Stimulated activated naive CD4-positive, alpha-beta T cell treated with Interleukin-2 at 50 U/mL for 16 hours (primary cell): ENCODE measurements around the gene RASAL1.
A peak's percentile ranks its signal among the peaks of the same experiment; 100 is the strongest.

Experiments used
- DNase-seq: peaks from one replicate; lab custom pipeline; 2025; lab: John Stamatoyannopoulos, UW

RASAL1 gene

DNA sequence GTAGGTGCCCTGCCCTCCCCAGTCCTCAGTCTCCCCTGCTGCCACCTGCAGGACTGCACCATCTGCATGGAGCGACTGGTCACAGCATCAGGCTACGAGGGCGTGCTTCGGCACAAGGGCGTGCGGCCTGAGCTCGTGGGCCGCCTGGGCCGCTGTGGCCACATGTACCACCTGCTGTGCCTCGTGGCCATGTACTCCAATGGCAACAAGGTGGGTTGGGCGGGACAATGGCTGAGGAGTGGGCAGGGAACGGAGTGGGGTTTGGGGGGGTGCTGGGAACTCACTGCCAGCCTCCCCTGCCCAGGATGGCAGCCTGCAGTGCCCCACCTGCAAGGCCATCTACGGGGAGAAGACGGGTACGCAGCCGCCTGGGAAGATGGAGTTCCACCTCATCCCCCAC is 40.8 kb downstream of the RASAL1 start:
- no peak for DNase-seq

DNA sequence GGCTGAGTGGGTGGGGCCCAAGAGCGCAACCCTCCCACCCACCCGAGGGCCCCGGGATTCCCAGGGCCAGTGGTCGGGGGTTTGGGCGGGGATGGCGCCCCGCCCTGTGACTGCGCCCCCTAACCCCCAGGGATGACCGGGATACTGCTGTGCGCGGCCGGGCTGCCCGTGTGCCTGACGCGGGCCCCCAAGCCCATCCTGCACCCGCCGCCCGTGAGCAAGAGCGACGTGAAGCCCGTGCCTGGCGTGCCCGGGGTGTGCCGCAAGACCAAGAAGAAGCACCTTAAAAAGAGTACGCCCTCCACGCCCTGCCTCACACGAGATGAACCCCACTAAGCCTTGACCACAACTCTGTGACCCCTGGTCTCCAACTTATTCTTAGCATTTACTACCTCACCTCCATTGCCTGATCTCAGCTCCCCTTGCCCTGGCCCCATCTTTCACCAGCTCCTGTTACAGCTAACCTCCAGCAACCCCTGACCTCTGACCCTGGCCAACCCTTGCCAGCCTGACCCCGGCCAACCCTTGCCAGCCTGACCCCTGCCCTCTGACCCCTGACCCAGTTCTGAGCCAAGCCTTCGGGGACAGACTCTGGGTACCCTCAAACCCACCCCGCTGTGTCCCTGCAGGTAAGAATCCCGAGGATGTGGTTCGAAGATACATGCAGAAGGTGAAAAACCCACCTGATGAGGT is 42.0 kb downstream of the RASAL1 start:
- no peak for DNase-seq

DNA sequence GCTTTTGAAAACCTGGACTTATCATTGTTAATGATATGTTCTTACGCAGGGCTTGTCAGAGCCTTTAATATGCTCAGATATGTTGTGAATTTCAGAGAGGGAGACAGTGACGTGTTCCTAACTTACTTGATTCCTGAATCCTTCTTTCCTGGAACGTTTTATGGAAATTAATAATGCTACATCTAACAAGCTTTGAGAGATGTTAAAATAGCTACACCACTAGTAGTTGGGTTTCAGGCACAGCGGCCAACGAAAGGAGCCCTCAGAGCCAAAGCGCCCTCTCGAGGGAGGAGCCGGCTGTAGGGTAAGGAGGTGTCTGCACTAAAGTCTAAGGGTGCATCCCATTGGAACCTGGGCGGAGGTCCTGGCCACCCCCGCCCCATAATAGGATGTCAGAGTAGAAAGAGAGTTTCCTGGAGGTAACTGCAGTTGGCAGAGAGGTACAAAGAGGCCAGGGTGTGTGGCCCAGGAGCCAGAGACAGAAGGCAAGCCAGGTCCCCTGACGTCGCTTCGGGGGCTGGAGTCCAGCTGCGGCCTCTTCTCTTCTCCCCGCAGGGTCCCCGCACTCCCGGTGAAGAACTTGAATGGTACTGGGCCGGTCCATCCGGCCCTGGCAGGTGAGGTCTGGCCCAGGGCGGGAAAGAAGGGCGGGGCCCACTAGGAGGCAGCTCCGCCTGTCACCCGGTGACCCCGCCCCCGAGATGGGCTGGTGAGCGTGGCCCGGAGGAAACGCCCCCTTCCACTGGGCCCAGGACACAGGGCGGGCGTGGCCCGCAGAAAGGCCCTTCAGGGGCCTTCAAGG is 42.8 kb downstream of the RASAL1 start:
- DNase-seq: no peak

DNA sequence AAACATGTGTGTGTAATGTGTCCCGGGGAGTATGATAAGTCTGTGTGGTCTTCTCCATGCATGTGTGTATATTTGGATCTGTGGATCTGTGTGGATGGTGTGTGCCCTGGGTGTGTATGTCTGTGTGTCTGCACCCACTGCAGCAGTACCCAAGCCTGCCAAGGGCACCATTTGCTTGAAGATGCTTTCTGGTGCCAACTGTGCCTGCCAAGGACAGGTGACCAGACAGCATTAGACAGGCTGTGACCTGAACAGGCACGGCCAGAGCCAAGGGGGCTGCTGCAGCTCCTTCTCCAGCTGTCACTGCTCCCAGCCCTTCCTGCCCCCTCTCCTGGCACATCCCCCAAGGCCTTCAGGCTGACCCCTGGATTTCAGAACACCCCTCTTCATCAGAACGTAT is 44.1 kb downstream of the RASAL1 start:
- DNase-seq: no peak

DNA sequence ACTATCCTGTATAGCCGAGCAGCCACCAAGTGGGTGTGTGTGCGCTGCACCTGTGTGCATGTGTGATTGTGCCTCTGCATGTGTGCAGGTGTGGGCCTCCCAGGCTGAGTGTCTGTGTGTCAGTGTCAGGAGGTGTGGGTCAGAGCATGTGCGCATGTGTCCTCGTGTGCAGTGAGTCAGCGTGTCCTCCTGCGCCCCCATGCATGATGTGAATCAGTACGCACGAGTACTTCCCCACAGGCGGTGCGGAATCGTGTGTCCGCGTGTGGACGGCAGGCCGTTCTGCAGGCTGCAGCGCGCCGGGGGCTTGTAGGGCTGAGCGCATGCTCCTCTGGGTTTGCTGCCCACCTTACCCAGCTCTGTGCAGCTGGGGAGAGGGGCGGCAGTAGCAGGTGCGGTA is 44.8 kb downstream of the RASAL1 start:
- no peak for DNase-seq

DNA sequence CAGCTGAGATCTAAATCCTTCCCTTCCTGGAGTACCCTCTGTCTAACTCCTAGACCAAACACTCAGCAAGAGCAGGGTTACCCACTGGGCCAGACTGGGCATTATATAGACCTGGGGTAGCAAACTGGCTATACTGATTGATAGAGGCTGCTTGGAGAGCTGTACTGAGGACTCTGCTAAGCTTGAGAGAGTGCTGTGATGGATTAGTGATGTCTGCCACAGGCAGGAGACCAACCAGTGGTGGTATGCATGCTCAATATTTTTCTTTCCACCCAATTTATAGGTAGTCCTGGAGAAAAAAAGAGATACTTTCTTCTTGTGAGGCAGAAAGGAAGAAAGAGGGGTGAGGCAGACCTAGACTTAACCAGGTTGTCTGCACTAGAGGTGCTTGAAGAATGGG is 45.7 kb downstream of the RASAL1 start:
- DNase-seq: no peak

DNA sequence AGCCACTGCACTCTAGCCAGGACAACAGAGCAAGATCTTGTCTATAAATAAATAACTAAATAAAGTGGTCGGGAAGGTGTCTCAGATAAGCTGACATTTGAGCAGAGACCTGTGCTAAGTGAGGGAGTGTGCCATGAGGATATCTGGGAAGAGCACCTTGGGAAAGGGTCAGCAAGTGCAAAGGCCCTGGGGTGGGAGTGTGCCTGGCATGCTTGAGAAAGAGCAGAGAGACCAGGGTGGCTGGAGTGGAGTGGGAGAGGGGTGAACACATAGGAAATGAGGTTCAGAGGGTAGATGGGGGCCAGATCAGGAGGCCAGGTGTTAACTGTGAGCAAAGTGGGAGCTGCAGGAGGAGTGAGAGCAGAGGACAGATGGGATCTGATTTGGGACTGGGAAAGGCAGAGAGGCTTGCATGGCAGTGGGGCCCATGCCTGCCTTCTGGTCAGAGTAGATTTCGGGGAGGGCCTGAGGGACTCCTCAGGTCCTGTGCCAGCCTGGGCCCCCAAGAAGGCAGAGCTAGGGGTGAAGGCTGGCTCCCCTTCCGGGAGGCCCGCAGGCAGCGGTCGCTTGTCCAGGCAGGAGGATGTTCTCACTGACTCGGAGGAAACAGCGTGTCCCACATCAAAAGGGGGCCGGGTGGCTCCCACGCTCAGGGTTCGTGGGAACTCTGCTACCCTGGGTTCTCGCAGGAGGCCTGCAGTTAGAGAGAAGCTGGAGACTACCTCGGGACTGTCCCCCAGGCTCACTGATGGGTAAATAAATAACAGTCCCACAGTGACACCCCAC is 46.4 kb downstream of the RASAL1 start:
- DNase-seq: peak; percentile 59

DNA sequence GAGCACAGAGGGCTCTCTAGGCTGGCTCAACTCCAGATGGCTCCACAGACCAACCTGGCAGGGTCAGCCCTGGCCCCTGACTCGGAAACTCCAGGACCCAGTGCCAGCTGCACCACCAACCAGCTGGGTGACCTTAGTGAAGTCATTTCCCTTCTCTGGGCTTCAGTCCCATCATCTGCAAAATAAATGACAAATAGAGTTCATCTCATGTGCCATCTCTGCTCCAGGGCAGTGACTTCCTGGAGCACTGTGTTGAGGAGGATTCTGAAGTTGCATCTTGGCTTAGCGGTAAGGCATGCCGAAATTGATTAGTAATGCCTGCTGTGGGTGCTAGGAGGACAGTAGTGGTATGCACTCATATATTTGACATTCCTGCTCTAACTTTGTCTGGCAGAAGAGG is 47.5 kb downstream of the RASAL1 start:
- no peak for DNase-seq

DNA sequence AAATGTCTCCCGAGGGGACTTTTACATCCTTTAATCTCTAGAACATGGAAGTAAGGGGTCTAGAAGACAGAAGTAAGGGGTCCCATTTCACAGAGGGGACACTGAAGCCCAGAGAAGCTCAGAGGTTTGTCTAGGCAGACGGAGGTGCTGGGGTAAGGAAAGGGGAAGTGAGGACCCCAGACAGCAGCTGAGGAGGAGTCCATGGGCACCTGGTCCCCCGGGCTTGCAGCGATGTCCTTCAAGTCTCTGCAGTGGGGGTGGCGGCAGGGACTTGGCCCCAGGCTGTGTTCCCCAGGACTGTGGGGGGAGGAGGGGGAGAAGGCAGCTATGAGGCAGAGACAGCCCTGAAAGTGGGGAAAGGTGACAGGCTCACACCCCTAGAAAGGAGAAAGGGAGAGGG is 48.4 kb downstream of the RASAL1 start:
- DNase-seq: no peak

DNA sequence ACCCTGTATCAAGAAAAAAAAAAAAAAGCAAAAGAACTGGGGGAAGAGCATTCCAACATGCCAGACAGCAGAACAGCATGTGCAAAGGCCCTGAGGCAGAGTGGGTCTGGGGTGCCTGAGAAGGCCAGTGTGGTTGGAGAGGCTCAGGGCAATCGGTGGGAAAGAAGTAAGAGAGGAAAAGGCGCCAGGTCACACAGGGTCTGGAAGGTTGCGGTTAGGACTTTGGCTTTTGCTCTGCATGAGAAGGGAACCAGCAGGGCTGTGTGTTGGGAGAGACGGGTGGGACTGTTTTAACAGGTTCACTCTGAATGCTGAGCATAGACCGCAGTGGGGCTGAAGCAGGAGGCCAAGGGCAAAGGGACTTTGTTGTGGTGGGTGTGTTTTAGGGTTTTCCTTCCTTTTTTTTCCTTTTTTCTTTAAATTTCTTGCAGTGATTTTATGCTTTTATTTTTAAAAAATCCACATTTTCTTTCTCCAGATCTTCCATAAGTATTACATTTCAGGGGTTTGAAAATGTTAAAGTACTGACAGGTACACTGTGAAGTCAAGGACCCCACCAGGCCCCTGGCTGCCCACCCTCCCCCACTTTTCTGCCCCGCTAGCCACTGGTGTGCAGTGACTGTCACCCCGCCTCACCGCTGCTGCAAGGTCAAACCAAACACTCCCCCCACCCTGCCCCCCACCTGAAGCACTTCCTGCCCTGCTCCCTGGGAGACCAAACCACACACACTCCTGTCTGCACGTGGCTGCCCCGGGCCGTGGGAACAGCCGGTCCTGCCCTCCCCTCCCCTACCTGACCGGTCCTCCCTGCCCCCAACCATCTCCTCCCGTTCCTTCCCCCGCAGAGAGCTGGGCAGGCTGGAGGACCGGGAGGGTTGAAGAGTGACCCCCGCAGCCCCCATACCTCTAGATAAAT is 49.1 kb downstream of the RASAL1 start:
- peak; percentile 10 for DNase-seq

DNA sequence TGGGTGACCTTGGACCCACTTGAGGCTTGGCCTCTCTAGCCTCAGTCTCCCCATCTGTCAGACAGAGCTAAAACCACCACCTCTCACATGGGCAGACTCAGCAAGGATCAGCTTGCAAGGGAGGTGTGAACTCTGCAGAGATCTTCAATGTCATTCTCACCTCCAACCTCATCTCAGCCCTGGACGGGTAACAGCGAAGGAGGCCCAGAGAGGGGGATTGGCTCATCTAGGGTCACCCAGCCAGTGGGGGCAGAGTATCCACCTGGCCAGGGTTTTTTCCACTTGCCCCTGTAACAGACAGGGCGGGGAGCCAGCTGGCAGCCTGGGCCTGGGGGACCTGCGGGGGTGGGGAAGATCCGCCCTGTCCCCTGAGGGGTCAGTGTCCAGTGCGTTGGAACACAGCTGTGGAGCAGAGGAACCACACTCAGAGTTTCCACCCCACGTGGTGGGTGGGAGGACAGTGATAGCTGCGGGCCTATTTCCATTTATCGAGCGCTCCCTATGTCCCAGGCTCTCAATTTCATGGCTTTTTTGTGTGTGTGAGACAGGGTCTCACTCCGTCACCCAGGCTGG is 51.6 kb downstream of the RASAL1 start:
- no peak for DNase-seq

DNA sequence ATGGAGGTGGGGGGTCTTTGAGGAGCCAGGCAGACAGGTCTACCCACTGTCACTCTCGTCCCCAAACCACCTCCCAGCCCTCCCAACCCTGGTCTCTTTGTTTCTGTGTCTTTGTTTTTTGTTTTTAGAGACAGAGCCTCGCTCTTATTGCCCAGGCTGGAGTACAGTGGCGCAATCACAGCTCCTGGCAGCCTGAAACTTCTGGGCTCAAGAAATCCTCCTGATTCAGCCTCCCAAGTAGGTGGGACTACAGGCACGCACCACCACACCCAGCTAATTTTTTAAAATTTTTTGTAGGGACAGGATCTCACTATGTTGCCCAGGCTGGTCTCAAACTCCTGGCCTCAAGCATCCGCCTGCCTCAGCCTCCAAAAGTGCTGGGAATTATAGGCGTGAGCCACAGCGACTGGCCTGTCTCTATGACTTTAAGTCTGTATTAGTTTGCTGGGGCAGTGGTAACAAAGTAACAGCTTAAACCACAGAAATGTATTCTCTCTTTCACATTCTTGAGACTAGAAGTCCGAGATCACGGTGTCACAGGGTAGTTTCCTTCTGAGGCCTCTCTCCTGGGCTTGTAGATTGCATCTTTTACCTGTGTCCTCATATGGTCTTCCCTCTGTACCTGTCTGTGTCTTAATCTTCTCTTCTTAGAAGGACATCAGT is 52.9 kb downstream of the RASAL1 start:
- no peak for DNase-seq

DNA sequence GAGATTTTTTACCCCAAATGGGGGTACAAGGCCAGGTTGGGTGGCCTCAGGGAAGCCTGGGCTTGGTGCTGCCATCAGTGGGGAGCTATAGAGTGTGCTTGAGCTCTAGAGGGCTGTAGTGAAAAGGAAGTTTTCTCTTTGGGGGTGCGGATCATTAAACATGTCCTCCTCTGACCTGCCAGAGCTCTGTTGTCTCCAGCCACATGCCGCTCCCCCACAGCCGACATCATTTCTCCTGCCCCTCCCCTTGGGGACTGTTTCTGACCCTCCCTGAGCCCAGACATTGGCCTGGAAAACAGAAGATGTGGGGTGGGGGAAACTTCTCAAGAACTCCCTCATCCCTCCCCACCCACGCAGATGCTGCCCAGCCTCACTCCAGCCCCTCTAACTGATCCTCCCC is 53.7 kb downstream of the RASAL1 start:
- DNase-seq: no peak

DNA sequence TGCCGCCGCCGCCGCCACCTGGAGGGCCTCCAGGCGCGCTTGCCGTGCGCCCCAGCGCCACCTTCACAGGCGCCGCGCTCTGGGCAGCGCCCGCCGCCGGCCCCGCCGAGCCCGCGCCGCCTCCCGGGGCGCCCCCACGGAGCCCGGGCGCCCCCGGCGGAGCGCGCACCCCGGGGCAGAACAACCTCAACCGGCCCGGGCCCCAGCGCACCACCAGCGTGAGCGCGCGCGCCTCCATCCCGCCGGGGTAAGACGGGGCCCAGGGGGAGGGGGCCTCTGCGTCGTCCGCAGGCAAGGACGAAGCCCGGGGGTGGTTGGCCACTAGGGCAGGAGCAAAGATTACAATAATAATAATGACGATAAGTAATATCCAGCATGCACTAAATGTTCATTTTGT is 57.7 kb downstream of the RASAL1 start:
- no peak for DNase-seq

DNA sequence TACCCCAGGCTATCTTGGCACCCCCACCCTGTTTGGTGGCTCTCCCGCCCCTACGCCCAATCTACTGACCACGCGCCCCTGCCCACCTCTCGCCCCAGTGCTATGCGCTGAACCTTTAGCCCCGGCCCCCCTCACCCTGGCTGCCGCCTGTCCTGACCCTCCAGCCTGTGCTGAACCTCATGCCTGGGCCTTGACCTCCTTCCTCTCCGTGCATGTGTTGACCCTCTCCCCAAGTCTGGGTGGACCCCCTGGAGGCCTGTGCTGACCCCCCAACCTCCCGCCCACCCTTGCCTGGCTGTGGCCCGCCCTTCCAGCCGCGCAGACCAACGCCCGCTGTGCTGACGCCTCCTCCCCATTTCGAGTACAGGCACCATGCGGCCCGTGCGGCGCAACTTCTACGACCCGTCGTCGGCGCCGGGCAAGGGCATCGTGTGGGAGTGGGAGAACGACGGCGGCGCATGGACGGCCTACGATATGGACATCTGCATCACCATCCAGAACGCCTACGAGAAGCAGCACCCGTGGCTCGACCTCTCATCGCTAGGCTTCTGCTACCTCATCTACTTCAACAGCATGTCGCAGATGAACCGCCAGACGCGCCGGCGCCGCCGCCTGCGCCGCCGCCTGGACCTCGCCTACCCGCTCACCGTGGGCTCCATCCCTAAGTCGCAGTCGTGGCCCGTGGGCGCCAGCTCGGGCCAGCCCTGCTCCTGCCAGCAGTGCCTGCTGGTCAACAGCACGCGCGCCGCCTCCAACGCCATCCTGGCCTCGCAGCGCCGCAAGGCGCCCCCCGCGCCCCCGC is 58.3 kb downstream of the RASAL1 start:
- no peak for DNase-seq

DNA sequence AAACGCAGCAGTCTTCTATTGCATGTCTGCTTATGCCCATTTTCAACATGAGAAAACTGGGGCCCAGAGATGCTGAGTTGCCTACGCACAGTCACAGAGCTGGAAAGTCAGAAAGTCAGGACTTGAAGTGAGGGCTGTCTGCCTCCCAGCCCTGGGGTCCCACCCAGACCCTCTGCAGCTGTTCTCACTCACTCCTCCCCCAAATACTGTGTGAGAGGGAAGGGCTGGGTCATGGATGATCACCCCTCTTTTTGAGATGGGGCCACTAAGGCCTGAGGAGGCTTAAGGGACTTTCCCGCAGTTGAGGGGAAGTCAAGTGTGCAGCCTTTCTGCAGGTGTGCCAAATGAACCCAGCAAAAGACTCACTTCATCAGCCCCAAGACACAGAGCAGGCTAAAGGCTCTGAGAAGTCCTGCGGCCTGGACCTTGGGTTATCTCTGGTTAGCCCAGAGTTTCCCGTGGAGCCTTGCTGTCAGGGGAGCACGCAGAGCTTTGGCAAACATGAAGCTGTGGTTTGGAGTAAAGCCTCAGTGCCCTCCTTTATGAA is 60.4 kb downstream of the RASAL1 start:
- no peak for DNase-seq

DNA sequence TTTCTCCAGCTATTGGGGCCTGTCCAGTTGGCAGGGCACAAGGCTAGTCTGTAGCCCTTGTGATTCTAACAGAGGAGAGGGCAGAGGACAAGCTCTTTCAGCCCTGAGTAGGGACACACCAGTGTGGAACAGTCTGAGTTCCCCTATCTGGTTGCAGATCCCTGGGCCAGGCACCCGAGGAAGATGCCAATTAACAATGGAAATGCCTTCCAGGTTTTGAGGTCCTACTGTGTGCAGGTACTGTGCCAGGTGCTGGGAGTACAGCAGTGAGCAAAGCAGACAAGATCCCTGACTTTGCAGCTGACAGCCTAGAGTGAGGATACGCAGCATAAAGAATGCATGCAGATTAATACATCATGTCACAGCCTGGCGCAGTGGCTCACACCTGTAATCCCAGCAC is 62.0 kb downstream of the RASAL1 start:
- no peak for DNase-seq

DNA sequence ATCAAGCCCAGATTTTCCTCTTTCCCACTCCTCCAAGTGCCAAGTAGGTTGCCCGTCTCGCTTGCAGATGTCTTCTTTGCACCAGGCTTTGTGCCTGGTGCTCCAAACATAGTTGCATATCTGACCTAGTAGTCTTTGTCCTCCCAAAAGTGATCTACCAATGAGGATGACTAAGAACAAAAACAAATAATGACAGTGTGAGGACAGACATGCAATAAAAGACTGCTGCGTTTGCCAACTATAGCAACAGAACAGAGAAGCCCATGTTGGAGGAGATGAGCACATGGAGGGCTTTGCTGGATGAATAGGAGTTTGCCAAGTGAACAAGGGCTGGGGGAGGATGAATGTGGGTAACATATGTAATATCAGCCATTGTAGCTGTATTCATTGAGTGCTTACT is 63.4 kb downstream of the RASAL1 start:
- DNase-seq: no peak

DNA sequence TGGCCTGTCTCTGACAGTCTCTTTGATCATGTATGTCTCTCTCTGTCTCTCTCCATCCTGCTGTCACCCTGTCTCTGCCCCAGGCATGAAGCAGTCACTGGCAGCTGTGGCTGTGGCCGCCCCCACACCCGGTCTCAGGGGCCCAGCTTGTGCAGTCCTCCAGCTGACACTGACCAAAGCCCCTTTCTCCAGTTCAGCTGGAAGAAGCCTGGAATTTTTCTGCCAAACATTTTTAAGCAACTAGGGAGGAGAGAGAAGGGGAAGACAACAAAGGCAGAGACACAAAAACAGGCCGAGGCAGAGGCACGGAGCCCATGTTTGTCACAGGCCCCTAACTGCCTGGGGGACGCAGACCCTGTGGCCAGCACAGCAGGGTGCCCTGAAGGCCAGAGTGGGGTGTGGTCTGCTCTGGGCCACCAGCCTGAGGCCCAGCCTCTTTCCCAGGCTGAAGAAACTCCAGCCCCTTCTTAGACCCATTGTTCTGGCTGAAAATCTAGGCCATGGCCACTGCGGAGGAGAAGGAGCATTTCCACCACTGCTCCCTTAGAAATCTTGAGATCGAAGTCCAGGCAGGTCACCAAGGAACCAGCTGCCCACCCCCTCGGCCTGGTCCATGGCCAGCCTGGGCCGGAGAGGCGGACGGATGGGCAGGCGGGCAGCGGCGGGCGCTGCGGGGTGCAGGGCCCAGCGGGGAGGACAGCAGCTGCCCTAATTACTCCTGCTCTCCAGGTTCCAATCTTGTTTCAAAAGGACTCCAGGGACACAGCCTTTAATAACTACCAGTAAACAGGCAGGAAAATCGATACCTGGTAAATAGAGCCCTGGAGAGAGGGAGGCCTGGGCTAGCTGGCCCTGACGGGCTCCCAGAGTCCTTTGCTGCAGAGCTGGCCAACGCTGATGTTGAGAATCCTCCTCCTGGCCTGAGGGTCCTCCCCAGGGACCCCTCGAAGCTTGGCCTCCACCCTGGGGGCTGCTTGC is 64.1 kb downstream of the RASAL1 start:
- no peak for DNase-seq
